ENCODE measurements around the gene PPP1R12C. TPM values are rescaled to one million over a fixed set of nuclear protein-coding genes. Genes with fewer than 3 reads are reported as not detected.
"Not testable (repeated sequence)": the region's sequence is repeated elsewhere in the genome, so short reads cannot be mapped to it uniquely, and the experiment has no call there.

The PPP1R12C gene
- total RNA-seq, 1 donor from 2014 or later, result 16.7 TPM

- FAIRE-seq (no peak), DNase-seq (ENCODE audit: low spot score in 2 of 2) (peak; percentile 35 to 71)
Measured at GRCh38 chr19:55080121-55080967, 37.1 kb downstream of the PPP1R12C start.

DNA sequence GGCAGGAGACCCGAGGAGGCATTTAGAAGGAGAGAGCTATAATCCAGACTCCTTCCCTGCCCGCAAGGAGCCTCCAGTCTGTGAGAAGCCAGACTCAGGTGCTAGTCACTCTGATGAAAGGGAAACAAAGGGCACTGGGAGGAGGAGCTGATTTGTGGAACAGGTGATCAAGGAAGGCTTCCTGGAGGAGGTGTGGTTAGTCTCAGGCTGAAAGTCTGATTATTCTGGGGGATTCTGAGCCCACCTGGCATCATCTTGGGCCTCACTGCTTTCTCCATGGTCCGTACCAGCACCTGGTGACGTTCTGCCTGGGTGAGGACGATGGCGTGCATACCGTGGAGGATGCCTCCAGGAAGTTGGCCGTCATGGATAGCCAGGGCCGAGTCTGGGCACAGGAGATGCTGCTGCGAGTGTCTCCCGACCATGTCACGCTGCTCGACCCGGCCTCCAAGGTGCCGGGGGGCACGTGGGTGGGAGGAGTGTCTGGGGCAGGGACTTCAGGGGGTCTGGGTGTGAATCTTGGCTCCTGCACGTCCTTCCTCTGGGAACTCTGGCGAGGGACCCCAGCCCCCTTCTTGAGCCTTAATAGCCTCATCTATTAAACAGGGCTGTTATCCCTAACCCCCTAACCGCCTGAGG is 37.9 kb downstream of the PPP1R12C start:
- DNase-seq (ENCODE audit: low spot score in 2 of 2) (no peak), FAIRE-seq (no peak)

DNA sequence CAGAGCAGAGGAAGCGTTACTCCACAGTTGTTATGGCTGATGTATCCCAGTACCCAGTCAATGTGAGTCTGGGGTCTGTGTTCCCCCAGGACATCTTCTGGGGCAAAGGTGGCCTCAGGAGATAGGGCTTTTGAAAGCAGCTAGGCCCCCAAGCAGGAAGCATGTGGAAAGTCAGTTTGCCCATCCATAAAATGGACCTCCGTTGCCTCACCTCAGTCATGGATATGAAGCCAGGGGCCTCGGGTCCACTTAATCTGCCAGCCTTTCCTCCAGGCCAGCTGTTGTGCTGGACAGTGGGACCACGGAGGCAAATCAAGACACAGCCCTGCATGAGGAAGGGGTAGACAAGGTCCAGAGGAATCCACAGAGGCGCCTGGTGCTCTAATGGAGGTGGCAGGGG is 38.4 kb downstream of the PPP1R12C start:
- no peak for DNase-seq (ENCODE audit: low spot score in 2 of 2)
- no peak for FAIRE-seq

DNA sequence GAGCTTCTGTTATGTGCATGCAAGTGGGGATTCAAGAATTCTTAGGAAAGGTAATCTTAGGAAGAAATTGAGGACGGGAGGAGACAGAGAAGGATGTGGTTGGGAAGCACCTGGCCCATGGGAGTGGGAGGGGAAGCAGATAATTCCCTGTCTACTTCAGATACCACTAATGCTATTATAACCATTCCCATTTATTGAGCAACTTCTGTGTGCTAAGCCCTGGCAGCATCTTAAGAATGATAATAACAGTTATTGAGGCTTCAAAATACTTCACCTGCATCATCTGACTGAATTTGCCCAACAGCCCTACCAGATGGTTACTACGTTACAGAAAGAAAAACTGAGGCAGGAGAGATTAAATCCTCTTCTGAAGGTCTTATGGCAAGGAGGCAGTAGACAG is 40.3 kb downstream of the PPP1R12C start:
- FAIRE-seq (no peak), DNase-seq (ENCODE audit: low spot score in 2 of 2) (no peak)

GRCh38 chr19:55076321-55076720 is 41.1 kb downstream of the PPP1R12C start:
- no peak for FAIRE-seq
- DNase-seq (ENCODE audit: low spot score in 2 of 2), result no peak

DNA sequence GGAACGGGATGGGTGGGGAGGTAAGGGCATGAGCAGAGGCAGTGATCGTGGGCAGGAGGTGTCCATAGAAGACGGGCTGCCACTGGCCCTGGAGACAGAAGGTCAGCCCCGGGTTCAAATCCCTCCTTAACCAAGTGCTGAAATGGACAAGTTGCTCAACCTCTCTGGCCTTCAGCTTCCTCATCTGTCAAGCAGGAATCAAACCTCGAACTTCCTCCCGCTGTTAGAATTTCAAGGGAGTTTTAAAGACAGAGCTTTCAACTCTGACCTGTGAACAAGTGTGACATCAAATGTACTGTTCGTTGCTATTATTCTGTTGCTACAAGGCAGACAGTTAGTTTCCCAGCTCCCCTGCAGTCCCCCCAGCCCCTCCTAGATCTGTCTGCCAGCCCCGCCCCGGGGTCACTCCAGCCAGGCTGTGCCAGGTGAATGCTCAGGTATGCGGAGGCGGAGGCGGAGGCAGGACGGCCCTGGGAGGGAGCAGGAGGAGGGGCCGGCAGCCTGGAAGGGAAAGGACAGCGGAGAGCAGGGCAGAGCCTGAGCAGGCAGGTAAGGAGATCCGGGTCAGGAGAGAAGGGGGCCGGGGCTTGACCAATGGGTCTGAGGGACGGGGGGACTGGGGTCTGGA is 42.0 kb downstream of the PPP1R12C start, which contains the start of gene EPS8L1:
EPS8L1 (plus strand) TSS at position 499 of the 628 bp plus-strand sequence. CDS start 576 bp downstream, outside the sequence.
- DNase-seq (ENCODE audit: low spot score in 2 of 2) (no peak), FAIRE-seq (no peak)

DNA sequence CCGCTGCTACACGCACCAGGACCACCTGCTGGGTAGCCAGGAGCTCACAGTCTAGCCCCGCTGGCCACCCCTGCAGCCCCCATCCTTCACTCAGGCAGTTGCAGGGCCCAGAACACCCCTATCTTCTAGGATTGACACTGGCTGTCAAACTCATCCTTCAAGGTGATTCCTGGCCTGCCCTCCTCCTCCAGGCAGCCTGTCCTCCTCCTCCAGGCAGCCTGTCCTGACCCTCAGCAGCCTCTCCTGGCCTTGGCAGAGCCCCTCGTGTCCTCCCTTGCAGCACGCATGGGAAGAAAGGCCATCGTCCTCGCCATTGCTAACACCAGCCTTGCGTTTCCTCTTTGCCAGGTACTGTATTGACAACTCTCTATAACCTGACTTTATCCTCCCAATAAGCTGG is 45.5 kb downstream of the PPP1R12C start:
- no peak for FAIRE-seq

GRCh38 chr19:55071129-55071502 is 46.3 kb downstream of the PPP1R12C start:
- FAIRE-seq (no peak), DNase-seq (ENCODE audit: low spot score in 2 of 2) (no peak)

More for the DNA sequence above, 45.5 kb downstream of the PPP1R12C start:
- DNase-seq (ENCODE audit: low spot score in 2 of 2), result no peak

DNA sequence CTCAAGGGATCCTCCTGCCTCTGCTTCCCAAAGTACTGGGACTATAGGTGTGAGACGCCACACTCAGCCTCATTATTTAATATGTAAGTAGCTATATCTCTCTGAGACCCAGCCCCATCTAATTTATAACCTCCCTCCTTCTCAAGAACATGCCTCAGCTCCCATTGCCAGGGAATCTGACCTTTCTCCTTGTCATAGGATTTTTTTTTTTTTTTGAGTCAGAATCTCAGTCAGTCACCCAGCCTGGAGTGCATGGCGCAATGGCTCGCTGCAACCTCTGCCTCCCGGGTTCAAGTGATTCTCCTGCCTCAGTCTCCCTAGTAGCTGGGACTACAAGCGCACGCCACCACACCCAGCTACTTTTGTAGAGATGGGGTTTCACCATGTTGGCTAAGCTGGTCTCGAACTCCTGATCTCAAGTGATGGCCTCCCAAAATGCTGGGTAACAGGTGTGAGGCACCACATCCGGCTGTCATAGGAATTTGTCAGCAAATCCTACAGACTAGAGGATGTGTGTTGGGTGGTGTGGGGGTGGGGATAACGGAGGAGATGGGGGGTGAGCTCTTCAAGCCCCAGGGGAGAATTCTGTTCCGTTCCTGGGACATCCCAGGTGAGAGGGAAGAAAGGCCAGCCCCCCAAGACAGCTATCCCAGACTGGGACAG is 46.8 kb downstream of the PPP1R12C start:
- FAIRE-seq, result no peak
- DNase-seq (ENCODE audit: low spot score in 2 of 2), result no peak

GRCh38 chr19:55069865-55070197 is 47.6 kb downstream of the PPP1R12C start:
- FAIRE-seq (no peak), DNase-seq (ENCODE audit: low spot score in 2 of 2) (no peak)

DNA sequence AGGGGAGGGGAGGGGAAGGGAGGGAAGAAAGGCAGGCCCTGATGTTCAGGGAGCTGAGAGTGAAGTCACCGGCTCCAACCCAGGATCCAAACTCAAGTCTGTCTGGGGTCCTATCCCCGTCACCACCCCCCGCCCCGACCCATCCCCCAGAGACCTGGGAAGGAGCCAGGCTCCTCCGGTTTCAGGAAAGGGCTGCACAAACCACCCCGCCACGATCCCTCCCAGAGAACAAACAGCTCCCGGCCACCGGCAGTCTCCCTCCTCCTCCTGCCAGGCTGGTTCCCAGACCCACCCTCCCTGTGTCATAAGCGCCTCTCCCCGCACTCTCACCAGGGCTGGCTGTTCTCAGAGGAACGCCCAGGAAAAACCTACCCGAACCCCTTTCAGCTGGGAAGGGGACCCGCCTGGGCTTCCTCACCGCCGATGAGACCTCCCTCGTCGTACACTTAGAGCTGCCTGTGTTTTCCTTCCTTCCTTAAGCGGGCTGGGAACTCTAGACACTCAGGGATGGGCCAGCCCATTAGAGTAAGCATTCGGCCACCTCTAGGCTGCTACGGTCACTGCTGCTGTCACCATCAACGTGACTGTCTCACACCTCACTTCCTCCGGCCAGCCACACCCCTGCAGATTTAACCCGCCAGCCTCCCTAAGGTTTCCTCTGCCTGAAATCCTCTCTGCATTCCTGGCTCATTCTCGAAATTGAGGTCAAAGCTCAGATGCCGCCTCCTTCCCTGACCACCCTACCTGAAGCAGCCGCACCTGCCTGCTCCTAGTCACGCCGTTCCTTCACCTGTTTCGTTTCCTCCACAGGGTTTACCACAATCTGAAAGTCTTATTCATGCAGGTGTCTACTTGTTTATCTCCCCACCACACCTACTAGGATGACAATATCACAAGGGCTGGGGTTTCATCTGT is 48.2 kb downstream of the PPP1R12C start:
- DNase-seq (ENCODE audit: low spot score in 2 of 2) (no peak), FAIRE-seq (no peak)

DNA sequence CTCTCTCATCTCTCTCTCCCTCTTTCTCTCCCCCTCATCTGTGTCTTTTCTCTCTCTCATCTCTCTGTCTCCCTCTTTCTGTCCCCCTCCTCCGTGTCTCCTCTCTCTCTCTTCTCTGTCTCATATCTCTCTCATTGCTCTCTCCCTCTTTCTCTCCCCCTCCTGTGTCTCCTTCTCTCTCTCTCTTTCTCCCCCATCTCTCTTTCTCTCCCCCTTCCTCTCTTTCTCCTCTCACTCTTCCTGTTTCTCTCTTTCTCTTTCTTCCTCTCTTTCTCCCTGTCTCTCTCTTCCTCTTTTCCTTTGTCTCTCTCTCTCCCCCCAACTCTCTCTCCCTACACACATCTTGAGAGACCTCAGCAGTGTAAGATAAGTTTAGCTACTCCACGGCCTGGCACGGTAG is 49.6 kb downstream of the PPP1R12C start:
- DNase-seq (ENCODE audit: low spot score in 2 of 2), result no peak
- no peak for FAIRE-seq

DNA sequence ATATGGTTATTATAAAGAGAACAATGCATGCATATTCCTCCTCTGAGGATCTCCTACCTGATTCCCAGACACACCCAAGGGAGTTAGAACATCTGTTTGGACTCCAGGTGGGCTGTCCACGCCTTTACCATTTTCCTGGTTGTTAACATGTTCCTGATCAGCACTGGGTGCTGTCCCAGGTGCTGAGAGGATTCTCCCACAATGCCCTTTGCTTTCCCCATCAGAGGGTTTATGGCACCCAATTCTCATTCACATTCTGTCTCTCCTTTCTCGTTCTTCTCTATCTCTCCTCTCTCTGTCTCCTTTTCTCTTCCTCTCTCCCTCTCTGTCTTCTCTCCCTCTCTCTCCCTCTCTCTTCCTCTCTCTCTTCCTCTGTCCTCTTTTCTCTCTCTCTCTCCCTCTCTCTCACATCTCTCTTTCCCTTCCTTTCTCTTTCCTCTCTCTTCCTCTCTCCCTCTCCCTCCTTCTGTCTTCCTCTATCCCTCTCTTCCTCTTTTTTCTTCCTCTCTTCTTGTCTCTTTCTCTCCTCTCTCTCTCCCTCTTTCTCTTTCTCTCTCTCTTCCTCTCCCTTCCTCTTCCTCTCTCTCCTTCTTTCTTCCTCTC is 51.2 kb downstream of the PPP1R12C start:
- DNase-seq (ENCODE audit: low spot score in 2 of 2), result no peak
- no peak for FAIRE-seq

GRCh38 chr19:55065516-55065915 is 51.9 kb downstream of the PPP1R12C start:
- FAIRE-seq; DNase-seq (ENCODE audit: low spot score in 2 of 2): not testable (repeated sequence)

DNA sequence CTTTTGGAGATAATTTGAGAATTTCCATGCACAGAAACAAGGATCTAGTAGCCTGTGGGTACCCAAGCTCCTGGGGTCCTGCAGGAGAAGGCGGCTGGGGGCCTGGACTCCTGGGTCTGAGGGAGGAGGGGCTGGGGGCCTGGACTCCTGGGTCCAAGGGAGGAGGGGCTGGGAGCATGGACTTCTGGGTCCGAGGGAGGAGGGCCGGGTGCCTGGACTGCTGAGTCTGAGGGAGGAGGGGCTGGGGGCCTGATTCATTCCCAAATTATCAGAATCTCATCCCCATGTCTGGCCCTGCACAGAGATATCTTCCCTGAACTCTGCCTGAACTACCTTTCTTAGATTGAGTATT is 54.0 kb downstream of the PPP1R12C start:
- no peak for FAIRE-seq
- no peak for DNase-seq (ENCODE audit: low spot score in 2 of 2)

- no peak for FAIRE-seq
Measured at GRCh38 chr19:55062735-55063491, 54.5 kb downstream of the PPP1R12C start, which contains the start of gene RDH13. Gene RDH13 (minus strand): TSS chr19:55063148. CDS start chr19:55063032, 116 bp downstream.

DNA sequence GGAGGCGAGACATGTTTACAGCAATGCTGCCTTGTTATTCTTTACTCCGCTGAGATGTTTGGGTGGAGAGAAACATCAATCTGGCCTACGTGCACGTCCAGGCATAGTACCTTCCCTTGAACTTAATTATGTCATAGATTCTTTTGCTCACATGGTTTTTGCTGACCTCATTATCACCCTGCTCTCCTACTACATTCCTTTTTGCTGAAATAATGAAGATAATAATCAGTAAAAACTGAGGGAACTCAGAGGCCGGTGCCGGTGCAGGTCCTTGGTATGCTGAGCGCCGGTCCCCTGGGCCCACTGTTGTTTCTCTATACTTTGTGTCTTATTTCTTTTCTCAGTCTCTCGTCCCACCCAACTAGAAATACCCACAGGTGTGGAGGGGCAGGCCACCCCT is 57.1 kb downstream of the PPP1R12C start:
- FAIRE-seq; DNase-seq (ENCODE audit: low spot score in 2 of 2): not testable (repeated sequence)

More at GRCh38 chr19:55062735-55063491, 54.5 kb downstream of the PPP1R12C start, which contains the start of gene RDH13:
- peak; percentile 88 to 97 for DNase-seq (ENCODE audit: low spot score in 2 of 2)

- DNase-seq (ENCODE audit: low spot score in 2 of 2) (no peak), FAIRE-seq (no peak)
Measured at GRCh38 chr19:55058781-55059610, 58.4 kb downstream of the PPP1R12C start.

All from frontal cortex (tissue), 4 donors.